Retinal pigment epithelial cell (primary cell): Measurements from ENCODE around the gene SLC2A3.

Experiments
- DNase-seq: peaks from one replicate; pipeline ENCODE4 v3.0.0-alpha.2; 2010; ENCODE audit warnings: low read depth
- H3K4me3 ChIP-seq: 2 replicates; pipeline ENCODE4 v1.5.1; 2011; ENCODE audit warnings: mild to moderate bottlenecking, low read length, control low read depth, moderate library complexity
- TF ChIP-seq, protein P1 (sequence below): conservative IDR thresholded peaks from 2 replicates; pipeline ENCODE4 v1.5.1; 2011; ENCODE audit warnings: low read depth, low read length, control low read depth, inconsistent platforms

SLC2A3 gene

DNA sequence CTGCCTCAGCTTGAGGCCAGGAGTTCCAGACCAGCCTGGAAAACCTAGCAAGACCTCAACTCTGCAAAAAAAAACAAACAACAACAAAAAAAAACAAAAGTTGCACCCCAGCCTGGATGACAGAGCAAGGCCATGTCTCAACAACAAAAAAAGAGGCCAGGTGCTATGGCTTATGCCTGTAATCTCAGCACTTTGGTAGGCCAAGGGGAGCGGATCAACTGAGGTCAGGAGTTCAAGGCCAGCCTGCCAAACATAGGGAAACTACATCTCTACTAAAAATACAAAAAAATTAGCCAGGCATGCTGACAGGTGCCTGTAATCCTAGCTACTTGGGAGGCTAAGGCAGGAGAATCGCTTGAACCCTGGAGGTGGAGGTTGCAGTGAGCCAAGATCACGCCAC is 56.7 kb downstream of the SLC2A3 start:
- TF ChIP-seq, protein P1, sequence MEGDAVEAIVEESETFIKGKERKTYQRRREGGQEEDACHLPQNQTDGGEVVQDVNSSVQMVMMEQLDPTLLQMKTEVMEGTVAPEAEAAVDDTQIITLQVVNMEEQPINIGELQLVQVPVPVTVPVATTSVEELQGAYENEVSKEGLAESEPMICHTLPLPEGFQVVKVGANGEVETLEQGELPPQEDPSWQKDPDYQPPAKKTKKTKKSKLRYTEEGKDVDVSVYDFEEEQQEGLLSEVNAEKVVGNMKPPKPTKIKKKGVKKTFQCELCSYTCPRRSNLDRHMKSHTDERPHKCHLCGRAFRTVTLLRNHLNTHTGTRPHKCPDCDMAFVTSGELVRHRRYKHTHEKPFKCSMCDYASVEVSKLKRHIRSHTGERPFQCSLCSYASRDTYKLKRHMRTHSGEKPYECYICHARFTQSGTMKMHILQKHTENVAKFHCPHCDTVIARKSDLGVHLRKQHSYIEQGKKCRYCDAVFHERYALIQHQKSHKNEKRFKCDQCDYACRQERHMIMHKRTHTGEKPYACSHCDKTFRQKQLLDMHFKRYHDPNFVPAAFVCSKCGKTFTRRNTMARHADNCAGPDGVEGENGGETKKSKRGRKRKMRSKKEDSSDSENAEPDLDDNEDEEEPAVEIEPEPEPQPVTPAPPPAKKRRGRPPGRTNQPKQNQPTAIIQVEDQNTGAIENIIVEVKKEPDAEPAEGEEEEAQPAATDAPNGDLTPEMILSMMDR, result no peak
- H3K4me3 ChIP-seq, result no peak overlapping the region
- no peak for DNase-seq

DNA sequence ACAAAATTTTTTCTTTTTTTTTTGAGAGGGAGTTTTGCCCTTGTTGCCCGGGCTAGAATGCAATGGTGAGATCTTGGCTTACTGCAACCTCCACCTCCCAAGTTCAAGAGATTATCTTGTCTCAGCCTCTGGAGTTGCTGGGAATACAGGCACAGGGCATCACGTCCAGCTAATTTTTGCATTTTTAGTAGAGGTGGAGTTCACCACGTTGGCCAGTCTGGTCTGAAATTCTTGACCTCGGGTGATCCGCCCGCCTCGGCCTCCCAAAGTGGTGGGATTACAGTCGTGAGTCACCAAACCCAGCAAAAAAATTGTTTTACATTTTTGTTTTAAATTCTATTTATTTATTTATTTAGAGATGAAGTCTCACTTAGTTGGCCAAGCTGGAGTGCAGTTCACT is 58.6 kb downstream of the SLC2A3 start:
- TF ChIP-seq, protein P1, result no peak
- DNase-seq, result no peak
- no peak overlapping the region for H3K4me3 ChIP-seq

DNA sequence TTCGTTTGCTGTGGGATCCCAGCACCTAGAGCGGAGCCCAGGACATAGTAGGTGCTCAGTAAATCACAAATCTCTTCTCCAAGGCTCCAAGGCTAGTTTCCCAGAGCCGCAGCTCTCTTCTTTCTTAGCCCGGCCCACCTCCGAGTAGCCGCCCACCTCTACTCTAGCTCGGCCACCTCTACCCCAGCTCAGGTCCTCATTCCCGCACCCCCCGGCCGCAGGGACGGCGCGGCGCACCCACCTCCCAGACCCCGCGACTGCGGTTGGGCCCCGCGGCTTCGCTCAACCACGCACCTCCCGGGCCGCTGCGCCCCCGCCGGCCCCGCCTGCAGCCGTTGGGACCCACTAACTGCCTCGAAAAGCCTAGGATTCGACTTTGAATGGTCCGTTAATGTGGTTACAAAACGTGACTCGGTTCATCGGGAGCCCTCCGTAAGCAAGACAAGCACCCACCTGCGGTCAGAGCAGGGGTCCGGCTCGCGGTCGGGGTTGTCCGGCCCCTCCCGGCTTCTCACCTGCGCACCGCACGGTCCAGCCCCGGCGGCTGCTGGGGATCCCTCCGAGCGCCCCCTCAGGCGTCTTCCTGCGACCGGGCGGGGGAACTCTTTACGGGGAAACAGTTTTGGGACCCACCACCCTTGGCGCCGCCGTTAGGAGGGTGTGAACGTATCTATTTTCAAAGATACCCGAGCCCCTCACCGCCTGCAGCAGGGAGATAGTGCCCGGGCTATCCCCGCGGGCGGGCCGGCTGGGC is 63.2 kb downstream of the SLC2A3 start, which contains the start of gene SLC2A14:
Gene SLC2A14, minus strand, starts transcription at position 350 of the 754 bp plus-strand sequence. CDS start 3,035 bp downstream, outside the sequence.
- TF ChIP-seq, protein P1, result no peak
- H3K4me3 ChIP-seq, result no peak within 1 kb of the TSS
- no peak for DNase-seq

DNA sequence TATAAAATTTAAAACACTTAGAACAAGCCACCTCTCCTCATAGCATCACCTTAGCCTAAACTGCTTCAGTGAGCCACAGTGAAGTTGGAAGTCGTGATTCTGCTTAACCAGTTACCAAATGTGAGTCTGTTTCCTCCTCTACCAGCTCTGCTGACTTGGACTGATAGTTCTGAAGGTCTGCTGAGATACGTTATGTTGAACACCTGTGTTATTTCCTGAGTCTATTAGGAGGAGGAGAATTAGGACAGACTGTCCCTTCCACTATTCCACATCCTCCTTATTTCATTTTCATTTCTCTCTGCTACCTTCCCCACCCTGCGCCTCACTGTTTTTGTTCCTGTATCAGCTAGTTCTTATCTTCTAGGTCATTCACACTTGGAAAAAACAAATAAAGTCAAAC is 65.7 kb downstream of the SLC2A3 start:
- no peak overlapping the region for H3K4me3 ChIP-seq
- TF ChIP-seq, protein P1, result no peak
- DNase-seq, result no peak
